Suppressor macrophage (primary cell): ENCODE results near the gene SGK2.
A peak's percentile ranks its signal among the peaks of the same experiment; 100 is the strongest.

Source experiments
- DNase-seq, 4 experiments: peaks; one replicate each; pipeline ENCODE4 v3.0.0-alpha.2; 2020 to 2022

The SGK2 gene

GRCh38 chr20:43536041-43536816, 22.6 kb upstream of the SGK2 start:
- no peak for DNase-seq

- no peak for DNase-seq
Measured at GRCh38 chr20:43536817-43537440, 21.9 kb upstream of the SGK2 start.

DNA sequence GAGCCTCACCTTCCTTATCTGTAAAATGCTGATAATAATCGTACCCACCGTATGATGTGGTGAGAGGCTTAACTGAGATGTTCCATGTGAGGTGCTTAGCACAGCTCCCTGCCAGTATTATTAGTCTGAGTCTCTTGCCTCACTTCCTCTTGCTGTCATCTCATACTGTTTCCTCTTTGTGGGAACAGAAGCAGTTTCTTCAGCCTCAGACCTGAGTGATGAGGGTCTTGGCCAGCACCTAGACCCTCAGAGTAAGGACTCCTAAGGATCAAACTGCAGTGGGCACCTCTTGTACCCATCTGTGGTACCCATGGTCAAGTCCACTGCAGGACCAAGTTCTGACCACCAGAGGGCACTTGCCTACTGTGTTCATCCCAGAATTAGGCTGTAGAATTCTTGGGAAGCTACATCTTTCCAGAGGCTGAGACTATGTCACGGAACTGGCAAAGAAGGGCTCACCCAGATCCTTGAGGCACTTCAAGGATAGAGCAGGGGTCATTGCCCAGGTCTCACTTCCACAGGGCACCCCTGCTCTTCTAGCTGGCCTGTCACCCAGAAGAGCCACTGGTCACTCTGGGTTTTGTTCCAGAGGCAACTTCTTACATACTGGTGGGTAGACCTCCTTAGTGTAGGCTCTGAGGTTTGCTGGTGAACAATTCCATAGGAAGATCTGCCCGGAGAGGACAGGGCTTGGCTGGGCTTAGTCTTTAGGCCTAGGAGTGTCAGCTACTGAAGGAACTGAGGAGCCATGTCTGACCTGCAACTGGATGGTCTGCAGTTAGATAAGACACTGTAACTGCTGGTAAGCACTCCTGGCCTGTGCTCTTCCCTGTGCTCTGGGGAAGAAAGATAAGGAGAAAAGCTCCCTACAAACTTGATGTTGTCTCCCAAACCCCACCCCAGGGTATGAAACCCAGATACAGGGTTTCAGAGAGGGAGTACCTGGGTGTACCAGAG, 20.6 kb upstream of the SGK2 start:
- DNase-seq = peak; percentile 55 to 74 (median 63)

GRCh38 chr20:43538878-43539700, 19.7 kb upstream of the SGK2 start:
- DNase-seq = no peak

DNA sequence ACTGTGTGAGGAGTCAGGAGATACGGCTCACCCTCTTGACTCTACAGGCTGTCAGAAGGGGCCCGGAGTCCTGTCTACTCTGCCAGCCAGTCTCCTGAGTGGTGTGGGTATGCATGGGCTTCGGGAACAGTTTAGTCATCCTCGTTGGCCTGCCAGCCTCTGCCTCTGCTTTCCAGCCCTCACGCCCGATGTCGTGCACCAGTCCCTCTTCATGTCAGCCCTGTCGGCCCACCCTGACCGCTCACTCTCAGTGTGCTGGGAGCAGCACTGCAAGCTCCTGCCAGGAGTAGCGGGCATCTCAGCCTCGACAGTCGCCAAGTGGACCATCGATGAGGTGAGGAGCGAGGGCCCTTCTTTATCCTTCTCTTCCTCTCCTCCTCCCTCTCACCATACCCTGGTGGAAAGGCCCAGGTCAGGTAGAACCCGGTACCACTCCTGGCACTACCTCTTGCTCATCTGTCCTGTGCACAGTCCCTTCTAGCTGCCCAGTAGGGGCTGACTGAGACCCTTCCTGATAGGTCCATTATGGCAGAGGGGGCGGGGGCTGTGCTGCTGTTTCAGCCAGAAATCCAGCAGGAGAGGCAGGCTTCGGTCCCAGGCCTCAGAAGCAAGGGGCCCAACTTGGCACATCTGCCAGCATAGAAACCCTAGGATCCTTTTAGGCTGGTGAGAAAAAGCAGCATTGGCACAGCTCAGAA, 18.7 kb upstream of the SGK2 start:
- DNase-seq = no peak

DNA sequence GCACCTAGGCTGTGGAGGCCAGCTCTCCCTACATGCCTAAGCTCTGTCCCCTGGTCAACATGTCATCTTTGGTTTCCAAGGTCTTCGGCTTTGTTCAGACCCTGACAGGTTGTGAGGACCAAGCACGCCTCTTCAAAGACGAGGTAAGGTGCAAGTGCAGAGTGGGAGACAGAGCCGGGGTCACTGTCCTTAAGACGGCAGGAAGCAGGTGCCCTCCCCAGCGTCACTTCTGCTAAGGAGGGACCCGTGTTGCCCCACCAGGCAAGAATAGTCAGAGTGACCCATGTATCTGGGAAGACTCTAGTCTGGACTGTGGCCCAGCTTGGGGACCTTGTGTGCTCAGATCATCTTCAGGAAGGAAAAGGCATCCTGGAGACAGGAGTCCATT, 18.2 kb upstream of the SGK2 start:
- no peak for DNase-seq

- DNase-seq = no peak
Measured at GRCh38 chr20:43541214-43541613, 17.6 kb upstream of the SGK2 start.

GRCh38 chr20:43542161-43542560, 16.7 kb upstream of the SGK2 start:
- no peak for DNase-seq

DNA sequence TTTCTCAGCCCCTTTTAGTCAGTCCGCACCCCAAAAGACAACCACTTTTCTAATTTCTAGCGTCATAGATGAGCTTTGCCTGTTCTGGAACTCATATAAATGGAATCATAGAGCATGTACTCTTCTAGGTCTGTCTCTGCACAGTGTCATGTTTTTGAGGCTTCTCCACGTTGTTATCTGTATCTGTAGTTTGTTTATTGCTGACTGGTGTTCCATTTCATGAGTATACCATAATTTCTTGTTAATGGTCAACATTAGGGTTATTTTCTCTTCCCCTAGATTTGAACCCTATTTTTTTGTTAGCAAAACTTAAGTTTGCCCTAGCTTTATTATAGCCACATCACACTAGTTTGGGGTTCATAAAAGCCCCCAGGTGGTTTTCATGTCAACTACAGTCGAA, 16.2 kb upstream of the SGK2 start:
- no peak for DNase-seq

DNA sequence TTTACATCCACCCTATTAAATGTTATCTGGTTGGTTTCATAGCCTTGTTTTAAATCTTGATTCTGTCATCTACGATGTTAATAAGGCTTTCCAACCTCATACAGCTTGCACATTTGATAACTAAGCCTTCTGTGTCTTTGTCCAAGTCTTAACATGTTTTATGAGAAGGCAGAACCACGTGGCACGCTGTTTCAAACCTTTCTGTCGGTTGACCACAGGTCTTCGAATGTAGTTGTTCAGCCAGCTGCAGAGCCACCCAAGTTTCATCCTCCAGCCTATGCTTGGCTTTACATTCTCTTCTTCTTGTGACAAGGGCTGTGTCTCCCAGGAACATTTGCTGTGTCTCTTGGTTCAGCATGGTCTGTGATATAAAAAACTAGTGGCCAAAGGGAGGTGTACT, 15.7 kb upstream of the SGK2 start:
- DNase-seq = no peak

DNA sequence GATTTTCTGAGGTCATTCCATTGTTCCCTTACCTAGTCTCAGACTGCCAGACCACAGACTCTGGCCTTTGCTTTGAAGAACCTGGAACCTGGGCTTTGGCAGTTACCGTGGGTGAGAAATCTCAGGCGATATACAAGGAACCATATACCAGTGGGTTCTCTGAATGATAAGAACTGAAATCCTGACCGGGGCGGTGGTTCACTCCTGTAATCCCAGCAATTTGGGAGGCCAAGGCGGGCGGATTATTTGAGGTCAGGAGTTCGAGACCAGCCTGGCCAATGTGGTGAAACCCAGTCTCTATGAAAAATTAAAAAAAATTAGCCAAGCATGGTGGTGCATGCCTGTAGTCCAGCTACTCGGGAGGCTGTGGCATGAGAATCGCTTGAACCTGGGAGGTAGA, 14.3 kb upstream of the SGK2 start:
- no peak for DNase-seq

GRCh38 chr20:43545837-43546578, 12.8 kb upstream of the SGK2 start:
- peak in 1 of 4 experiments; percentile 27 for DNase-seq

DNA sequence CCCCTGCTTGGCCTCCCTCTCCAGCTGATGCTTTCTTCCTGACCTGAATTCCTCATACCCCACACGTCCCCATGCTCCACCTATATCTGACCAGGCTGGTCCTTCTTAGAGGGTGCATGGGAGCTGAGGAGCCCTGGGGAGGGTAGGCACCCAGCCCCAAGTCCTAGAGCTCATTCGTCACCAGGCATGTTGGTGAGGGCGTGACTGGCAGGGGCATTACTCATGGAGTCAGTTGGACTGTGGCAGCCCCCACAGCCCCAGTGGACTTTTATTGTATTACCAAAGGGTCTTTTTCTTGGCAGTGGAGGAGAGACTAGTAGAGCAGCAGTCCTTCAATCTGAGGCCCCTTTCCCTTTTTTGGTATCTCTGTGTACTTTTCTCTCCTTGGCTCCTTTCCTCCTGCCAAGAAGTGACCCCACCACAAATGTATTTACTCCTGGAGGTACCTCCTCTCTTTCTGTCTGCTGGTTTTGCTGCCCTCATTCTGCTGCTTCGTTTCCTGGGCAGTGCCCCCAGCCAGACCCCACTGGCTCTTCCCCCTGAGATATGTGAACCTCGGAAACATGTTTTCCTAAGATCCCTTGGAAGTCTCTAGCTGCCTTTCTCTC, 10.4 kb upstream of the SGK2 start:
- DNase-seq = no peak

DNA sequence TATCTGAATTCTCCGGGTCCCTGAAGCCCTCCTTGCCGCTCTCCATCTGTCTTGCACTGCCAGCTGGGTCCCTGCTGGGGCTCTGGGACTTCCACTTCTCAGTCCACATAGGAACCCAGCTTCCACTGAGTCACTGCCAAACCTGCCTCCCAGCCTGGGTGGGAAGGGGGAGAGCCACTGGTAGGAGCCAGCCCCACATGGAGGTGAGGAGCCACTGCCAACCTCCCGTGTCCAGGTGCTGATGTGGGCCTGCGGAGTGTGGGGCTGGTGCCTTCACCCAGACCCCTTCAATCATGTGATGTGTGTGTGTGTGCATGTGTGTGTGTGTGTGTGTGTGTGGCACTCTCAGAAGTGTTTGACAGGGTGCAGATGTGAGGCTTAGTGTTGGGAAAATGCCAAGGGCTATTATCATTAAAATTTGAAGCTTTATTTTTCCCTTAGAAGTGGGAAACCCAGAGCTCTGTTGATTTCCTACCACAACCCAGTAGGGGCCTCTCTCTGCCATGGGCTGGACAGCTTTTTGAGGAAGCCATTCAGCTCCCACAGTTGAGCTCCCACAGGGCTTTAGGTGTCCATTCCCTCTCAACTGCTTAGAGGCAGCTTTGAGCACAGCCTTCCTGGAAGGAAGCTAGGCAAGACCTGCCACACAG, 9.3 kb upstream of the SGK2 start:
- no peak for DNase-seq

DNA sequence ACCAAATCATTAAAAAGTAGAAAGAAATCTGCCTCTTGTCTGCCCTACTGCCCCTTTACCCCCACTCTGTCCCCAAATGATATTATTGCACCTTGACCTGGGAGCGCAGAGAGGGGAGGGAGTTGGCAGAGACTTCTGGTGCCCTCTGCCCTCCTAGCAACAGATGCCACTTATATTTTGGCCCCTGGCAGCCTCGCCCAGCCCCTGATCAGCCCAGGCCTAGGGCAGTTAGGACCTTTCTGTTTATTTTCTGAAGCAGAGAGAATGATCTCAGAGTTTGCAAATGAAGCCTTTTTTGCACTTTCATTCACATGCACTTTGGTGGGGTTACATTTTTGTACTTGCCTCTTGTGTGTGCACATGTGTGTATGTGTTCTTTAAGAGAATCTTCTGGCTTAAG, 8.4 kb upstream of the SGK2 start:
- no peak for DNase-seq

DNA sequence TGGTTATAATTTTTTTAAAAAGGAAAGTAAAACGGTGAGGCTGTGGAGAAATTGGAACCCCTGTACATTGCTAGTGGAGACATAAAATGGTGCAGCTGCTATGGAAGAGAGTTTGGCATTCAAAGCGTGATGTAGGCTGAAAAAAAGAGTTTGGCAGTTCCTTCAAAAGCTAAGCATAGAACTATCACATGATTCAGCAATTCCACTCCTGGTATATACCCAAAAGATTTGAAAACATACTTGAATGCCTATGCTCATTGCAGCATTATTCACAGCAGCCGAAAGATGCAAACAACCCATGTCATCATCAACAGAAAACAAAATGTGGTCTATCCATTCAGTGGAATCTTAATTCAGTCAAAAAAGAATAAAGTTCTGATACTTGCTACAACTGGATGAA, 4.5 kb upstream of the SGK2 start:
- peak in 1 of 4 experiments; percentile 4 for DNase-seq

DNA sequence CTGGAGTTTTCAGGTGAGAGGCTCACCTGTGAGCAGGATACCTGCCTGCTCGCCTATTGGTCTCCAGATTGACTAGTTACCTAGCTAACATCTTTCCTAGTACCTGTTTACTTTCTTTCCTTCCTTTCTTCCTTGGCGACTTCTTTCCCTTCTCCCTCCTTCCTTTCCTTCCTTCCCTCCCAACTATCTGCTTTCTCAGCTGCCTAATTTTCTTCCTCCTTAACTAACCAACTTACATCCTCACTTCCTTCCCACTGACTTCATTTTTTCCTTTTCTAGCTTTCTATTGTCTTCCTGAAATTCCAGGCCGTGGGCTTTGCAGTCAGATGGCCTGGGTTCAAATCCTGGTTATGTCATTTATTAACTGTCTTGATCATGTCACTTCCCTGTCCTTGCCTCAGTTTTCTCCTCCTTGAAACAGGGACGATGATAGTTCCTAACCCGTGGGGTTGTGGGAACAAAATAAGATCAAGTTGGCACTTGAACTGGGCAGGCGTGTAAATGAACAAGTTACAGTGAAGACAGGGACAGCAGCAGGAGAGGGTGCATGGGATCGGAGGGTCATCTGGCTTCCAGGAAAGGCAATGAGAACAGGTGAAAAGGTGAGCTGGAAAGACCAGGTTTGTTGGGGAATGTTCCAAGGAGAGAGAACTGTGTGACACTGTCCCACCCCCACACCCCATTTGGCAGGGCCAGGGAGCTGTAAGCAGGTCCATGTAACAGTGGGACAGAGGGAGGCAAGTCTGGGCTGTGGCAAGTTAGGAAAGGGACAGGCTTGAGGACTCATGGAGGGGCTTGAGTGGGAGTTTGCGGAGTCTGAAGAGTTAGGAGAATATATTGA, 540 bp downstream of the SGK2 start:
- DNase-seq = no peak

- no peak for DNase-seq
Measured at GRCh38 chr20:43560974-43561373, 2.1 kb downstream of the SGK2 start.

DNA sequence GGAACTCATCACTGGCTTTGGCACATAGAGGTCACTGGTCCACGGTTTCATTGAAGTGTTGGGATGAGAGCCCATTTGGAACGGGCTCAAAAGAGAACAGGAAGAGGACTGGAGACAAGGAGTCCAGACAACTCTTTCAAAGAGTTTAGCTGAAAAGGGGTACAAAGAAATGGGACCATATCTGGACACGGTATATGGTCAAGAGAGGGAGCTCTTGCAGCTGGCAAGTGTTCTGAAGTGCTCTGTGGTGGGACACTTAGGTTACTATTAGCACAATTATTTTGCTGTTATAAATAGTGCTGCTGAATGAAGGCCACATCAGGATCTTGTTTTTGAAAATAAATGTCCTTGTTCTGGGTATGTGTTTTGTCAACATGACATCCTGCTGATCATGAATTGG, 4.6 kb downstream of the SGK2 start:
- DNase-seq = no peak
